ENCODE measurements around the gene GCC1. TPM values are rescaled to one million over a fixed set of nuclear protein-coding genes. Genes with fewer than 3 reads are reported as not detected.
A peak's percentile ranks its signal among the peaks of the same experiment; 100 is the strongest.

GCC1 gene
- total RNA-seq, result 19.0 TPM

- peak; percentile 93 for DNase-seq (ENCODE audit: low spot score)
Observed at GRCh38 chr7:127585044-127585953, at the start of gene GCC1. Gene GCC1, minus strand, starts transcription at chr7:127585596. Its CDS starts 414 bp downstream, at chr7:127585182.

GRCh38 chr7:127632276-127632910 lies 47.0 kb upstream of the GCC1 start:
- no peak for DNase-seq (ENCODE audit: low spot score)

GRCh38 chr7:127629268-127629854 lies 44.0 kb upstream of the GCC1 start:
- no peak for DNase-seq (ENCODE audit: low spot score)

GRCh38 chr7:127628445-127628844 lies 43.0 kb upstream of the GCC1 start:
- DNase-seq (ENCODE audit: low spot score), result no peak

GRCh38 chr7:127625331-127625730 lies 39.9 kb upstream of the GCC1 start:
- DNase-seq (ENCODE audit: low spot score), result no peak

- DNase-seq (ENCODE audit: low spot score), result no peak
Observed at GRCh38 chr7:127620406-127621233, 35.2 kb upstream of the GCC1 start.

GRCh38 chr7:127619681-127620405 lies 34.4 kb upstream of the GCC1 start:
- DNase-seq (ENCODE audit: low spot score), result no peak

- no peak for DNase-seq (ENCODE audit: low spot score)
Observed at GRCh38 chr7:127618775-127619174, 33.4 kb upstream of the GCC1 start.

GRCh38 chr7:127618042-127618441 lies 32.6 kb upstream of the GCC1 start, which contains the start of gene PAX4:
Gene PAX4, minus strand, starts transcription at chr7:127618142. Its CDS starts 2,214 bp downstream, at chr7:127615928.
- no peak for DNase-seq (ENCODE audit: low spot score)

- DNase-seq (ENCODE audit: low spot score), result no peak
Observed at GRCh38 chr7:127616724-127617123, 31.3 kb upstream of the GCC1 start.

- no peak for DNase-seq (ENCODE audit: low spot score)
Observed at GRCh38 chr7:127612263-127612662, 26.9 kb upstream of the GCC1 start.

- no peak for DNase-seq (ENCODE audit: low spot score)
Observed at GRCh38 chr7:127609297-127609696, 23.9 kb upstream of the GCC1 start.

GRCh38 chr7:127608446-127608845 lies 23.1 kb upstream of the GCC1 start:
- DNase-seq (ENCODE audit: low spot score), result no peak

GRCh38 chr7:127600885-127601284 lies 15.5 kb upstream of the GCC1 start:
- DNase-seq (ENCODE audit: low spot score), result no peak

GRCh38 chr7:127598318-127598717 lies 12.9 kb upstream of the GCC1 start:
- no peak for DNase-seq (ENCODE audit: low spot score)

GRCh38 chr7:127595737-127596136 lies 10.3 kb upstream of the GCC1 start:
- DNase-seq (ENCODE audit: low spot score), result no peak

- peak; percentile 48 for DNase-seq (ENCODE audit: low spot score)
Observed at GRCh38 chr7:127594490-127594889, 9.1 kb upstream of the GCC1 start.

GRCh38 chr7:127592550-127592949 lies 7.2 kb upstream of the GCC1 start:
- no peak for DNase-seq (ENCODE audit: low spot score)

- no peak for DNase-seq (ENCODE audit: low spot score)
Observed at GRCh38 chr7:127591591-127591990, 6.2 kb upstream of the GCC1 start.

GRCh38 chr7:127591189-127591588 lies 5.8 kb upstream of the GCC1 start:
- DNase-seq (ENCODE audit: low spot score), result no peak

GRCh38 chr7:127589896-127590295 lies 4.5 kb upstream of the GCC1 start:
- no peak for DNase-seq (ENCODE audit: low spot score)
